Measurements from ENCODE around the gene NXF1.

Gene NXF1

DNA sequence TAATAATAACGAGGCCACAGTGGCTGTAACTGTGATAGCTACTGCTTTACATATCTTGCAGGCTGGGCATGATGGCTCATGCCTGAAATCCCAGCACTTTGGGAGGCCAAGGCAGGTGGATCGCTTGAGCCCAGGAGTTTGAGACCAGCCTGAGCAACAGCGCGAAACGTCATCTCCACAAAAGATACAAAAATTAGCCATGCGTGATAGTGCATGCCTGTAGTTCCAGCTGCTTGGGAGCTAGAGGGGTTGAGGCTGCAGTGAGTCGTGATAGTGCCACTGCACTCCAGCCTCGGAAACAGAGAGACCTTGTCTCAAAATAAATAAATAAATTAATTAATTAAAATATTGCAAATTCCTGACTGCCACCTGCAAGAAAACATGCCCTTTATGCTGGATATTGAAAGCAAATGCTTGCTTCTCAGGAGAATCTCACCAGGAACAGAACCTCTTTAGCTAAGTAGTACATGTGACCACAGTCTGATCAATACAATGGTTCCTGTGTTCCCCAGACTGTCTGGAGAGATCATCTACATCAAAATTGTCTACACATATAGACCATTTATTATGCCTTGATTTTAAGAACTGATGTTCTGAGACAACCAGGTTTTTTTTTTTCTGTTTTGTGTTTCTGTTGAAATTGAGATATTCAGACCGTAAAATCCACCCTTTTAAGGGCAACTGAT, 57.6 kb downstream of the NXF1 start:
- no peak for DNase-seq (ENCODE audit: extremely low read depth in 1 of 2, low read depth in 1 of 2)

Data from stimulated activated CD8-positive, alpha-beta memory T cell treated with anti-CD3 and anti-CD28 coated beads, Interleukin-7, amount 100 ng/mL, for 48 hours (primary cell).